GM12878 (cell line): ENCODE measurements around the gene SLC35F3.

Experiments
- EED ChIP-seq: sonication (generic); IDR thresholded peaks from 2 replicates; pipeline ENCODE4 v1.6.1; 2016; ENCODE audit warnings: antibody characterized with exemption, low read depth
- EP300 ChIP-seq, 2 experiments: fragments of 150-350 bp in 1 of 2; IDR thresholded peaks; 2 replicates each; pipeline ENCODE4 v1.6.1; 2011 to 2012; ENCODE audit warnings: low read depth in 2 of 2, low read length in 2 of 2, borderline replicate concordance in 1 of 2, improper control_type of control experiment in 1 of 2, inconsistent platforms in 1 of 2; ENCODE audit not compliant: control insufficient read depth in 1 of 2
- POLR2A ChIP-seq: IDR thresholded peaks from 2 replicates; pipeline ENCODE4 v1.6.1; 2011; ENCODE audit warnings: low read depth, mild to moderate bottlenecking, low read length
- SRF ChIP-seq, 2 experiments: IDR thresholded peaks; 2 replicates each; pipeline ENCODE4 v1.6.1; 2011; ENCODE audit warnings: low read depth in 2 of 2, low read length in 2 of 2, mild to moderate bottlenecking in 1 of 2, moderate library complexity in 1 of 2
- TAF1 ChIP-seq: IDR thresholded peaks from 2 replicates; pipeline ENCODE4 v1.6.1; 2011; ENCODE audit warnings: mild to moderate bottlenecking, low read depth, low read length, borderline replicate concordance
- ZNF384 ChIP-seq: IDR thresholded peaks from 2 replicates; pipeline ENCODE4 v1.6.1; 2012; ENCODE audit warnings: low read depth, mild to moderate bottlenecking, low read length, improper control_type of control experiment, borderline replicate concordance
- TF ChIP-seq, protein P1 (sequence below), 3 experiments: IDR thresholded peaks in 2 of 3; conservative IDR thresholded peaks in 1 of 3; 2 replicates each; pipeline ENCODE4 v1.5.1; 2011; ENCODE audit warnings: low read depth in 3 of 3, low read length in 3 of 3, mild to moderate bottlenecking in 3 of 3, control low read depth in 2 of 3, moderate library complexity in 2 of 3, inconsistent platforms in 1 of 3, mixed read lengths in 1 of 3; ENCODE audit not compliant: control insufficient read depth in 2 of 3, insufficient read depth in 1 of 3; ENCODE audit errors: extremely low read depth in 1 of 3

GRCh38 chr1:234222561-234223280, 318.2 kb downstream of the SLC35F3 start:
- no peak for TF ChIP-seq POLR2A
- no peak for TF ChIP-seq ZNF384
- no peak for TF ChIP-seq SRF (IDR thresholded peaks at IDR 0.05; ENCODE audit: low read depth in 2 of 2, low read length in 2 of 2)
- TF ChIP-seq EED = no peak
- TF ChIP-seq, protein P1, sequence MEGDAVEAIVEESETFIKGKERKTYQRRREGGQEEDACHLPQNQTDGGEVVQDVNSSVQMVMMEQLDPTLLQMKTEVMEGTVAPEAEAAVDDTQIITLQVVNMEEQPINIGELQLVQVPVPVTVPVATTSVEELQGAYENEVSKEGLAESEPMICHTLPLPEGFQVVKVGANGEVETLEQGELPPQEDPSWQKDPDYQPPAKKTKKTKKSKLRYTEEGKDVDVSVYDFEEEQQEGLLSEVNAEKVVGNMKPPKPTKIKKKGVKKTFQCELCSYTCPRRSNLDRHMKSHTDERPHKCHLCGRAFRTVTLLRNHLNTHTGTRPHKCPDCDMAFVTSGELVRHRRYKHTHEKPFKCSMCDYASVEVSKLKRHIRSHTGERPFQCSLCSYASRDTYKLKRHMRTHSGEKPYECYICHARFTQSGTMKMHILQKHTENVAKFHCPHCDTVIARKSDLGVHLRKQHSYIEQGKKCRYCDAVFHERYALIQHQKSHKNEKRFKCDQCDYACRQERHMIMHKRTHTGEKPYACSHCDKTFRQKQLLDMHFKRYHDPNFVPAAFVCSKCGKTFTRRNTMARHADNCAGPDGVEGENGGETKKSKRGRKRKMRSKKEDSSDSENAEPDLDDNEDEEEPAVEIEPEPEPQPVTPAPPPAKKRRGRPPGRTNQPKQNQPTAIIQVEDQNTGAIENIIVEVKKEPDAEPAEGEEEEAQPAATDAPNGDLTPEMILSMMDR (IDR thresholded peaks at IDR 0.05 in 2 of 3, conservative IDR thresholded peaks at IDR 0.05 in 1 of 3; ENCODE audit: control insufficient read depth in 2 of 3, extremely low read depth in 1 of 3, insufficient read depth in 1 of 3, low read depth in 3 of 3, low read length in 3 of 3) = no peak
- no peak for TF ChIP-seq EP300 (IDR thresholded peaks at IDR 0.05; ENCODE audit: borderline replicate concordance in 1 of 2, control insufficient read depth in 1 of 2, low read depth in 2 of 2, low read length in 2 of 2)
- TF ChIP-seq TAF1 = no peak
